ENCODE results near the gene CDR2L.

CDR2L gene

DNA sequence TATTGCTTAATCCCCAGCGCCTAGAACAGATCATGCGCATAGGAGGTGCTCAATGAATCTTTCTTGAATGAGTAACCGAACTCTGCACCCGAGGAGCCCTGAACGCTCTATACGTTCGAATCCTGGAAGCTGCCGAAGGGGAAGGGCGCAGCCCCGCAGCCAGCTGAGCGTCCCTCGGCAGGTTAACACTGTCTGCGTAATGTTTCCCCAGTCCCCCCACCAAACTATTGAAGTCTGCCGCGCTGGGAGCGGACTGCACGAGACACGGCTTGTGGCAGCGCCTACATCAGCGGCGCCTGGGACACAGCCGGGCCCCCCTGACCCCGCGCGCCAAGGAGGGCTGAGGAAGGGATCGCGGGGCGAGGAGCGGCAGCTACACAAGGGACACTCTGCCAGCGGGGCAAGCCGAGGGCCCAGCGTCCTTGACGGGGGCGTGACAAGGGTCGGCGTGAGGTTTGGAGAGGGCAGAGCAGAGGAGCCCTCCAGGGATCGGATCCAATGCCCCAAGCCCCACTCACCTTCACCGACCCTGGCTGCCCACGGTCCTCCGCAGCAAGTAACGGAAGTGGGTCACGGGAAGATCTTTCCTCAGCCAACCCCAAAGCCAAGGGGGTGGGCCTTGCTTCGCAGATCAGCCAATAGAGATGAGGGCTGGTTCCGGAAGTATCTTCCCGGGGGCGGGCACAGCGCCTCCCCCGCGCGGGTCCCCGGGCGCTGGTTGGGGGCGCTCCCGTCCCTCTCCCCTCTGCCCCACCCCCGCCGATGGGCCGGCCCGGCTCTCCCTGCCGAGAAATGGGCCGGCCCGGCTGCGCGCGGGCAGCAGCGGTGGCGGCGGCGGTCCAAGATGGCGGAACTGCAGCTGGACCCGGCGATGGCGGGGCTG is 59.2 kb downstream of the CDR2L start, which contains the start of the genes ATP5PD and KCTD2:
ATP5PD (minus strand) TSS at position 563 of the 883 bp plus-strand sequence. CDS start 4,319 bp downstream, outside the sequence.
KCTD2 (plus strand) TSS at position 819 of the 883 bp plus-strand sequence; CDS start at position 845, 26 bp downstream.
- Histone ChIP-seq H3K27ac (ENCODE audit: low read depth, low read length, poor library complexity, severe bottlenecking) (peak within 1 kb of the TSS; percentile 6), H3K79me2 (ENCODE audit: insufficient read depth, low read length) (no peaks in the 10 kb centered on the region), H3K36me3 (ENCODE audit: insufficient read depth, low read length) (peaks cover 19% of the 10 kb centered on the region), H3K9ac (ENCODE audit: low read length) (peak within 1 kb of the TSS; percentile 86), H3K4me2 (ENCODE audit: low read length) (peak within 1 kb of the TSS; percentile 100), H3K9me3 (ENCODE audit: low read length) (no peaks in the 10 kb centered on the region), H3F3A (ENCODE audit: insufficient read depth, low read length) (no peaks in the 10 kb centered on the region), H3K4me1 (ENCODE audit: insufficient read depth, low read length, severe bottlenecking) (peaks cover 24% of the 10 kb centered on the region), H2AFZ (ENCODE audit: low read length) (no peak within 1 kb of the TSS), H3K9me2 (ENCODE audit: low read depth, low read length) (no peaks in the 10 kb centered on the region), H4K20me1 (ENCODE audit: insufficient read depth, low read length) (no peaks in the 10 kb centered on the region), H3K4me3 (ENCODE audit: low read depth, low read length, poor library complexity, severe bottlenecking) (peak within 1 kb of the TSS; percentile 83), H3K27me3 (ENCODE audit: insufficient read depth, low read length) (no peaks in the 10 kb centered on the region)
- TF ChIP-seq, protein P1, sequence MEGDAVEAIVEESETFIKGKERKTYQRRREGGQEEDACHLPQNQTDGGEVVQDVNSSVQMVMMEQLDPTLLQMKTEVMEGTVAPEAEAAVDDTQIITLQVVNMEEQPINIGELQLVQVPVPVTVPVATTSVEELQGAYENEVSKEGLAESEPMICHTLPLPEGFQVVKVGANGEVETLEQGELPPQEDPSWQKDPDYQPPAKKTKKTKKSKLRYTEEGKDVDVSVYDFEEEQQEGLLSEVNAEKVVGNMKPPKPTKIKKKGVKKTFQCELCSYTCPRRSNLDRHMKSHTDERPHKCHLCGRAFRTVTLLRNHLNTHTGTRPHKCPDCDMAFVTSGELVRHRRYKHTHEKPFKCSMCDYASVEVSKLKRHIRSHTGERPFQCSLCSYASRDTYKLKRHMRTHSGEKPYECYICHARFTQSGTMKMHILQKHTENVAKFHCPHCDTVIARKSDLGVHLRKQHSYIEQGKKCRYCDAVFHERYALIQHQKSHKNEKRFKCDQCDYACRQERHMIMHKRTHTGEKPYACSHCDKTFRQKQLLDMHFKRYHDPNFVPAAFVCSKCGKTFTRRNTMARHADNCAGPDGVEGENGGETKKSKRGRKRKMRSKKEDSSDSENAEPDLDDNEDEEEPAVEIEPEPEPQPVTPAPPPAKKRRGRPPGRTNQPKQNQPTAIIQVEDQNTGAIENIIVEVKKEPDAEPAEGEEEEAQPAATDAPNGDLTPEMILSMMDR (IDR thresholded peaks at IDR 0.05; ENCODE audit: low read length), result no peak
- TF ChIP-seq EZH2 (IDR thresholded peaks at IDR 0.05; ENCODE audit: borderline replicate concordance, low read length), result no peak

DNA sequence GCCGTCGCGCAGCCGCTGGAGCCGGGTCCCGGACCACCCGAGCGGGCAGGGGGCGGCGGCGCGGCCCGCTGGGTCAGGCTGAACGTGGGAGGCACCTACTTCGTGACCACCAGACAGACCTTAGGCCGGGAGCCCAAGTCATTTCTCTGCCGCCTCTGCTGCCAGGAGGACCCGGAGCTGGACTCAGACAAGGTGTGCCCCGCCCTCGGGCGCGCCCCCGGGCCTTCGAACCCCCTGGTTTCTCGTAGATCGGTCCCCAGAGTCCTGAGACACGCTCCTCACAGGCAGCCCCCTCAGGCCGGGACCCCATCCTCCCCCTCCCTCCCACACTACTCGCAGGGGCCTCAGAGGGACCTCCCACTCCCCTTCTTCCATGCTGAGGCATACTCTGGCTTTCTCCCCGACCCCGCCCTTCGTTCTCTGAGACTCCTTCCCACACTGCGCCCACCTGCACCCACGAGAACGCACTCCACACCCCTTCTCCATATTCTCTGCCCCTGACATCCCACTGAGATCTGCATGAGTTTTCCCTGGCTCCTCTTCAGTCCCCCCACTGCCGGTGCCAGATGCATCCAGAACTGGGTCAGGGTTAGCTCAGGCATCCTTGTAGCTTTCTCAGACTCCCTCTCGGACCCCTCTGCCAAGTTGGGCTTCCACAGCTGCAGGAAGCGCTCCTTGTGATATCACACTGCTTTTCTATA is 60.1 kb downstream of the CDR2L start:
- no peaks in the 10 kb centered on the region for H3K79me2 ChIP-seq (ENCODE audit: insufficient read depth, low read length)
- H4K20me1 ChIP-seq (ENCODE audit: insufficient read depth, low read length), result no peaks in the 10 kb centered on the region
- H3K9ac ChIP-seq (ENCODE audit: low read length), result peak overlapping the region; percentile 86
- H3K36me3 ChIP-seq (ENCODE audit: insufficient read depth, low read length), result peaks cover 16% of the 10 kb centered on the region; the same call in 1 of the 2 replicates
- peak overlapping the region; percentile 100 for H3K4me2 ChIP-seq (ENCODE audit: low read length)
- peaks cover 24% of the 10 kb centered on the region for H3K4me1 ChIP-seq (ENCODE audit: insufficient read depth, low read length, severe bottlenecking)
- no peaks in the 10 kb centered on the region for H3F3A ChIP-seq (ENCODE audit: insufficient read depth, low read length)
- no peaks in the 10 kb centered on the region for H3K9me3 ChIP-seq (ENCODE audit: low read length)
- H3K27ac ChIP-seq (ENCODE audit: low read depth, low read length, poor library complexity, severe bottlenecking), result no peak overlapping the region
- TF ChIP-seq EZH2 (IDR thresholded peaks at IDR 0.05; ENCODE audit: borderline replicate concordance, low read length), result no peak
- TF ChIP-seq, protein P1 (IDR thresholded peaks at IDR 0.05; ENCODE audit: low read length), result no peak
- H2AFZ ChIP-seq (ENCODE audit: low read length), result no peak overlapping the region
- no peaks in the 10 kb centered on the region for H3K27me3 ChIP-seq (ENCODE audit: insufficient read depth, low read length)
- H3K9me2 ChIP-seq (ENCODE audit: low read depth, low read length), result no peaks in the 10 kb centered on the region
- H3K4me3 ChIP-seq (ENCODE audit: low read depth, low read length, poor library complexity, severe bottlenecking), result peak overlapping the region; percentile 83

DNA sequence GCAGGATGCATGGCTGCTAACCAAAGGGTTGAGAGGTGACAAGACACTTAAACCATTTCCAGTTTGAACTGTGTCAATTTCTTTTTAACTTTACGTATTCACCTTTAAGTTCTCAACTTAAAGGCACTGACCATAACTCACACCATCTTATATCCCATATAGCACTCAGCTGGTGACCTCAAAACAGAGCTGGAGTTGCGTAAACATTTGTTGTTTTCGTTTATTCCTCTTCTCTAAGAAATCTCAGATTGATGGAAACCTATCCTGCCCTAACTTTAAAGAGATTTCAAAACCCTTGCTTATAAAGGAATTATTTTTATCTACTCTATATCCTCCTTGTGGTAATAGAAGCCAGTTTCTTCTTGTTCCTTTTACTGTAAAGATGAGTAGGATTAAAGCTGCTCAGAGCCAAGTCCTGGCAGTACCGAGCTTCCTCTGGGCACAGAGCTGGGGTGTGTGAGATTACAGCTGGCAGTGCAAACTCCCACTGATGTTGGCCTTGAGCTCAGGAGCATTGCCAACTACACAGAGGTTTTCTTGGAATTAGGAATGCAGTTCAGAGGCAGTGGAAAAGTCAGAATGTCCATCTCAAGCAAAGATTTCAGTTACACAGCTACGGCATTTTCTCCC is 60.9 kb downstream of the CDR2L start:
- TF ChIP-seq, protein P1 (IDR thresholded peaks at IDR 0.05; ENCODE audit: low read length), result no peak
- no peak for TF ChIP-seq EZH2 (IDR thresholded peaks at IDR 0.05; ENCODE audit: borderline replicate concordance, low read length)
- H3K4me1 ChIP-seq (ENCODE audit: insufficient read depth, low read length, severe bottlenecking), result peaks cover 24% of the 10 kb centered on the region
- no peaks in the 10 kb centered on the region for H3K27me3 ChIP-seq (ENCODE audit: insufficient read depth, low read length)
- H3F3A ChIP-seq (ENCODE audit: insufficient read depth, low read length), result no peaks in the 10 kb centered on the region
- peaks cover 24% of the 10 kb centered on the region for H3K36me3 ChIP-seq (ENCODE audit: insufficient read depth, low read length)
- H2AFZ ChIP-seq (ENCODE audit: low read length), result no peak overlapping the region
- peak overlapping the region; percentile 83 for H3K4me3 ChIP-seq (ENCODE audit: low read depth, low read length, poor library complexity, severe bottlenecking)
- H3K9me2 ChIP-seq (ENCODE audit: low read depth, low read length), result no peaks in the 10 kb centered on the region
- H4K20me1 ChIP-seq (ENCODE audit: insufficient read depth, low read length), result no peaks in the 10 kb centered on the region
- H3K27ac ChIP-seq (ENCODE audit: low read depth, low read length, poor library complexity, severe bottlenecking), result no peak overlapping the region
- peak overlapping the region; percentile 100 for H3K4me2 ChIP-seq (ENCODE audit: low read length)
- H3K9me3 ChIP-seq (ENCODE audit: low read length), result no peaks in the 10 kb centered on the region
- H3K9ac ChIP-seq (ENCODE audit: low read length), result peak overlapping the region; percentile 86
- no peaks in the 10 kb centered on the region for H3K79me2 ChIP-seq (ENCODE audit: insufficient read depth, low read length)

Measured in OCI-LY1 (cell line).